Effector memory CD4-positive, alpha-beta T cell (primary cell): ENCODE results near the gene SLC25A39.

Experiments used
- DNase-seq, 3 donors: peaks; one replicate each; pipeline ENCODE4 v3.0.0-alpha.2; 2020
- H3K27ac ChIP-seq: 2 replicates; pipeline ENCODE4 v1.7.0; 2013; ENCODE audit warnings: mild to moderate bottlenecking, low read length, moderate library complexity; ENCODE audit not compliant: insufficient read depth, poor library complexity, severe bottlenecking
- H3K27me3 ChIP-seq: replicated peaks from 2 replicates; pipeline ENCODE4 v1.7.0; 2013; ENCODE audit warnings: mild to moderate bottlenecking, low read length; ENCODE audit not compliant: insufficient read depth, control insufficient read depth, poor library complexity, severe bottlenecking
- H3K36me3 ChIP-seq: 2 replicates; pipeline ENCODE4 v1.7.0; 2013; ENCODE audit warnings: mild to moderate bottlenecking, low read length, moderate library complexity; ENCODE audit not compliant: control insufficient read depth, insufficient read depth
- H3K4me1 ChIP-seq: 2 replicates; pipeline ENCODE4 v1.7.0; 2013; ENCODE audit warnings: low read length, mild to moderate bottlenecking; ENCODE audit not compliant: control insufficient read depth, insufficient read depth, poor library complexity, severe bottlenecking
- H3K4me3 ChIP-seq: 2 replicates; pipeline ENCODE4 v1.7.0; 2013; ENCODE audit warnings: low read length, low read depth, mild to moderate bottlenecking; ENCODE audit not compliant: insufficient read depth, poor library complexity, severe bottlenecking
- H3K9me3 ChIP-seq: 2 replicates; pipeline ENCODE4 v1.7.0; 2013; ENCODE audit warnings: mild to moderate bottlenecking, low read length, moderate library complexity; ENCODE audit not compliant: control insufficient read depth

SLC25A39 gene

DNA sequence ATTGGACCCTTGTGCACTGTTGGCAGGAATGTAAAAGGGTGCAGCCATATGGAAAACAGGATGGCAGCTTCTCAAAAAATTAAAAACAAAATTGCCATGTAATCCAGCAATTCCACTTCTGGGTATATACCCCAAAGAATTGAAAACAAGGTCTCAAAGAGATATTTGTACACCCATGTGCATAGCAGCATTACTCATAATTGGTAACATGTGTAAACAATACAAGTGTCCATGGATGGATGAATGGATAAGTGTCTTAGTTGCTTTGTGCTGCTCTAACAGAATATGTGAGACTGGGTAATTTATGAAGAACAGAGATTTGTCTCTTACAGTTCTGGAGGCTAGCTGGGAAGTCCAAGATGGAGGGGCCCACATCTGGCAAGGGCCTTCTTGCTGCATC lies 20.0 kb downstream of the SLC25A39 start:
- H3K27ac ChIP-seq: no peak overlapping the region
- peaks cover 7% of the 10 kb centered on the region for H3K27me3 ChIP-seq
- no peaks in the 10 kb centered on the region for H3K9me3 ChIP-seq
- H3K4me1 ChIP-seq: peaks cover 19% of the 10 kb centered on the region
- no peak for DNase-seq
- H3K36me3 ChIP-seq: no peaks in the 10 kb centered on the region
- no peak overlapping the region for H3K4me3 ChIP-seq

DNA sequence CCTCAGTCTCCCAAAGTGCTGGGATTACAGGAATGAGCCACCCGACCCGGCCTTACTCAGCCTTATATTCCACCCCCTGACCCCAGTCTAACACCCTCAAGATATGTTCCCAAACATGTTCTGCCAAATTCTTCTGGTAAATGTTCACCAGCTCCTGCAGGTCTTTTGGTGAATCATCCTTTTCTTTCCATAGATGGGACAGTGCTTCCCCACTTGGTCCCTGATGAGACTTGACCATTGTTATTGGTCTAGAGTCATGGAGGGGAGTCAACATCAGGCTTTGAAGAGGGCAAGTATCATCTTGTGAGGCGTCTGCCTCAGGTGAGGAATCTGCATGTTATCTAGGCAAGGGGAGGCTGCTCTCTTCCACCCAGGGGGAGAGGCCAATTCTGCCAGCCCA lies 26.6 kb downstream of the SLC25A39 start:
- DNase-seq: no peak
- no peaks in the 10 kb centered on the region for H3K4me1 ChIP-seq
- no peaks in the 10 kb centered on the region for H3K36me3 ChIP-seq
- H3K9me3 ChIP-seq: no peaks in the 10 kb centered on the region
- no peak overlapping the region for H3K27ac ChIP-seq
- no peak overlapping the region for H3K4me3 ChIP-seq
- no peaks in the 10 kb centered on the region for H3K27me3 ChIP-seq

GRCh38 chr17:44293509-44294226 lies 31.0 kb downstream of the SLC25A39 start:
- Histone ChIP-seq H3K9me3 (no peaks in the 10 kb centered on the region), H3K27ac (no peak overlapping the region), H3K4me1 (no peaks in the 10 kb centered on the region), H3K27me3 (no peaks in the 10 kb centered on the region), H3K36me3 (no peaks in the 10 kb centered on the region), H3K4me3 (no peak overlapping the region)
- no peak for DNase-seq

- no peaks in the 10 kb centered on the region for H3K27me3 ChIP-seq
- H3K4me1 ChIP-seq: no peaks in the 10 kb centered on the region
- H3K36me3 ChIP-seq: no peaks in the 10 kb centered on the region
- H3K9me3 ChIP-seq: no peaks in the 10 kb centered on the region
- H3K4me3 ChIP-seq: no peak overlapping the region
- no peak for DNase-seq
- no peak overlapping the region for H3K27ac ChIP-seq
Measured at GRCh38 chr17:44287651-44288050, 37.0 kb downstream of the SLC25A39 start.

DNA sequence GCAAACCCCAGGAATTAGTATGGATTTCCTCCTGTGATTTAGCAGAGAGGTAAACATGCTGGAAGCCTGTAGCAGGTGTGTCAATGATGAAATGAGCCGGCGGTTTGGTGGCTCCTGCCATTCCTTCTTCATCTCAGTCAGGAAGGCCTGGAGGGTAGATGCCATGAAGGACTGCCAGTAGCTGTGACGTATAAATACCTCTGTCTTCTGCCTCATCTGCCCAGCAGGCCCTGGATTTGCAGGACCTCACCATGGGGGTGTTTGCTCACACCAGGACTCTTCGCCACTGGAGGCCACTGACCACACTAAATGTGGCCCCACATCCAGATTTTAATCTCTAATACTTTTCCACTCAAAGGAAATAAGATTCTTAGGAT lies 40.6 kb downstream of the SLC25A39 start:
- no peak for DNase-seq
- no peaks in the 10 kb centered on the region for H3K27me3 ChIP-seq

GRCh38 chr17:44283344-44284023 lies 41.1 kb downstream of the SLC25A39 start:
- Histone ChIP-seq H3K27me3 (no peaks in the 10 kb centered on the region), H3K27ac (no peak overlapping the region), H3K4me1 (no peaks in the 10 kb centered on the region), H3K9me3 (no peaks in the 10 kb centered on the region), H3K4me3 (no peak overlapping the region), H3K36me3 (no peaks in the 10 kb centered on the region)
- DNase-seq: no peak

More for the DNA sequence above, 40.6 kb downstream of the SLC25A39 start:
- no peaks in the 10 kb centered on the region for H3K36me3 ChIP-seq
- no peaks in the 10 kb centered on the region for H3K9me3 ChIP-seq
- H3K27ac ChIP-seq: no peak overlapping the region
- no peak overlapping the region for H3K4me3 ChIP-seq
- H3K4me1 ChIP-seq: no peaks in the 10 kb centered on the region

- Histone ChIP-seq H3K36me3 (no peaks in the 10 kb centered on the region), H3K4me3 (no peak overlapping the region), H3K4me1 (no peaks in the 10 kb centered on the region), H3K27me3 (no peaks in the 10 kb centered on the region), H3K9me3 (no peaks in the 10 kb centered on the region), H3K27ac (no peak overlapping the region)
- DNase-seq: no peak
Measured at GRCh38 chr17:44282264-44282663, 42.4 kb downstream of the SLC25A39 start.

DNA sequence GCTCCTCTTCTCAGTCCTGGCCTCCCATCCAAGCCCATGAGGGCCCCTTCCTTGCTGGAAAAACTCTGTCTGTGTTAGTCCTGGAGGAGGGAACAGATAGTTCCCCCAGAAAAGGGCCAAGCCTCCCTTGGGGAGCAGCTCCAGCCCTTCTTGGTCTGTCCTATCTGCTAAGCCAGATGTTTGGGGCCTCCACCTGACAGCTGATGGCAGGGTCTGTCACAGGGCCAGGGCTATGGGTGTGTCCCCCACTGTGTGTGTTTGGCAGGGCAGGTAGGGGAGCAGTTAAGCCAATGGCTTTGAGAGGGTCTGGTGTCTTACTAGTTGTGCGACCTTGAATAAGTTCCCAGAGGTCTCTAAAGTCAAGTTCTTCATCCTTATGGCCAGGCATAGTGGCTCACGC lies 43.1 kb downstream of the SLC25A39 start:
- Histone ChIP-seq H3K4me1 (no peaks in the 10 kb centered on the region), H3K36me3 (no peaks in the 10 kb centered on the region), H3K9me3 (no peaks in the 10 kb centered on the region), H3K27ac (no peak overlapping the region), H3K27me3 (no peaks in the 10 kb centered on the region), H3K4me3 (no peak overlapping the region)
- no peak for DNase-seq

DNA sequence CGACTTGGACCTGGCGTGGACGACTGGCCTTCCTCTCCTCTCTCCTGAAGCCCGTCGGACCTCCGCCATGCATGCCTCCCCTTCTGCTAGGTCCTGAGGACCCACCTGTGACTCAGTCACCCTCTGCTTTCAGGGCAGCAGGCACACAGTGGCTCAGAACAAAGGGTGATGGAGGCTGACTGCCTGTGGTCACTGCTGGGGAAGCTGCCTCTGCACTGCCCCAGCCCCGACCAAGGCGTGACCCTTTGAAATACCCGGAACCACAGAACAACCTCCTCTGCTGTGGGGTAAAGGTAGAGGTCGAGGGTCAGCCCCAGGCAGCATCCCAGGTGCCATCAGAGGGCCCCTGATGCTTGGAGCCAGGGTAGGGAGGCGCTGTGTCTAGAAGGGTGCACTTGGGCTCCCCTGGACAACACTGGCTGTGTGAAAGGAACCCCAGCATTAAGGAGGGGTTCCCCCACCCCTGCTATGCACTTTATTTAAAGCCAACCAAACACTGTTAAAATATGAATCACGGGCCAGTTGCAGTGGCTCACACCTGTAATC lies 44.2 kb downstream of the SLC25A39 start:
- H3K36me3 ChIP-seq: no peaks in the 10 kb centered on the region
- no peak overlapping the region for H3K27ac ChIP-seq
- H3K4me3 ChIP-seq: no peak overlapping the region
- no peaks in the 10 kb centered on the region for H3K4me1 ChIP-seq
- H3K27me3 ChIP-seq: no peaks in the 10 kb centered on the region
- no peaks in the 10 kb centered on the region for H3K9me3 ChIP-seq
- no peak for DNase-seq

- no peaks in the 10 kb centered on the region for H3K9me3 ChIP-seq
- H3K27me3 ChIP-seq: no peaks in the 10 kb centered on the region
- peak in 1 of 3 donors; percentile 9 for DNase-seq
- no peaks in the 10 kb centered on the region for H3K4me1 ChIP-seq
- H3K4me3 ChIP-seq: no peak overlapping the region
- H3K27ac ChIP-seq: no peak overlapping the region
- H3K36me3 ChIP-seq: no peaks in the 10 kb centered on the region
Measured at GRCh38 chr17:44279666-44280391, 44.8 kb downstream of the SLC25A39 start.
